Pulmonary artery endothelial cell (primary cell): ENCODE measurements around the gene CSTF2T. TPM values are rescaled to one million over a fixed set of nuclear protein-coding genes. Genes with fewer than 3 reads are reported as not detected.

ENCODE experiments used
- DNase-seq: peaks from one replicate; pipeline ENCODE4 v3.0.0-alpha.2; 2011; ENCODE audit warnings: low read depth, low spot score
- total RNA-seq: library from RNA; depleted of rRNA; stranded (reverse); fragments of >200 nt; gene quantifications from 2 replicates; pipeline ENCODE4 v1.2.3, GENCODE V29; 2014

The CSTF2T gene
- total RNA-seq, 1 donor from 2014 or later: 25.6 TPM

DNA sequence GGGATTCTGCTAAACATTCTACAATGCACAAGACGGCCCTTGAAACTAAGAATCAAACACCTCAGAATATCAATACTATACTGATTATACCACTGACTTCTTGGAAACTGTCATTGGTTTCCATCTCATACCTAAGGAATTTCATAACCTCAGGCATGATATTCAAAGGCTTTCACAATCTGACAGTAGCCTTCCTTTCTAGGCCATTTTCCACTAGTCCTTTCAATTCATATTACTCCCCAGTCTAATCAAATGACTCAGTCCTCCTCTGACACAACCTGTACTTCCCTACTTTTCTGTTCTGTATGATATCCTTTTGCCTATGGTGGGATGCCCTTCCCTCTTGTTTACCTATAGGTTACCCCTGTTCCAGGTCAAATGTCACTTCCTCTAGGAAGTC lies 48.3 kb downstream of the CSTF2T start:
- no peak for DNase-seq

DNA sequence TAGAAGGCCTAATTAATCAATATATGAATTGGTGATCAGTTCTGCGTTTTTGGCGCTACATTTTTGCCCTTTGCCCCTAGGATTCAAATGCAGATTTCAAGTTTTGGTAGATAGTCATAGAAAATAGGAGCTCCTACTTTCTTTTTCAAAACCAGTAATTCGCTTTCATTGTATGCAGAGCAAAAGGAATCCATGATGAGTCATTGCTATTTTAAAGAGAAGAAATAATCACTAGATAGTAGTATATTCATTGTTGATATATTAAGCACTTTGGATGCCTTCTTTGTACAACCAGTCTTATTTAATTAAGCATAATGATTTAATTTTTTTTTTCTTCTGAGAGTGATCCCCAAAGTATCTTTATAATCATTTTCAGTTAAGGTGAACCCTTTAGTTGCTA lies 50.3 kb downstream of the CSTF2T start:
- DNase-seq: no peak
